MCF 10A (cell line): ENCODE results near the gene STOML1. TPM values are rescaled to one million over a fixed set of nuclear protein-coding genes. Genes with fewer than 3 reads are reported as not detected.

ENCODE experiments used
- BruUV-seq: library from RNA; stranded (reverse); fragments of 400-500 nt; replicated peaks from 2 replicates; lab custom pipeline; 2021; lab: Mats Ljungman, UMichigan
- CTCF ChIA-PET: fragments of 300-600 bp; sonication (Branson Sonifier 250); formaldehyde crosslinking; extraction: SDS; loops from one replicate; lab custom pipeline; 2021; ENCODE audit warnings: antibody characterized with exemption, inconsistent platforms; lab: Yijun Ruan, JAX
- POLR2A ChIA-PET: fragments of 300-600, 350-650 bp; sonication (Branson Sonifier 250); formaldehyde crosslinking; extraction: SDS; loops from one replicate; lab custom pipeline; 2020; ENCODE audit warnings: antibody characterized with exemption, inconsistent platforms; lab: Yijun Ruan, JAX
- DNase-seq: peaks from one replicate; pipeline ENCODE4 v3.0.0-alpha.2; 2018; ENCODE audit not compliant: unreplicated experiment
- H3K27ac Mint-ChIP-seq: one replicate; pipeline ENCODE4 v1.8.0; 2022; ENCODE audit warnings: mild to moderate bottlenecking, low read depth, mixed read lengths; ENCODE audit not compliant: unreplicated experiment
- H3K27me3 Mint-ChIP-seq: one replicate; pipeline ENCODE4 v1.8.0; 2022; ENCODE audit warnings: mixed read lengths; ENCODE audit not compliant: insufficient read depth, unreplicated experiment
- H3K36me3 Mint-ChIP-seq: one replicate; pipeline ENCODE4 v1.8.0; 2022; ENCODE audit warnings: mild to moderate bottlenecking, moderate library complexity, mixed read lengths; ENCODE audit not compliant: insufficient read depth, unreplicated experiment
- H3K4me1 Mint-ChIP-seq: one replicate; pipeline ENCODE4 v1.8.0; 2022; ENCODE audit warnings: mixed read lengths; ENCODE audit not compliant: insufficient read depth, unreplicated experiment
- H3K4me3 Mint-ChIP-seq: one replicate; pipeline ENCODE4 v1.8.0; 2022; ENCODE audit warnings: mild to moderate bottlenecking, moderate library complexity, mixed read lengths; ENCODE audit not compliant: unreplicated experiment
- H3K9me3 Mint-ChIP-seq: one replicate; pipeline ENCODE4 v1.8.0; 2022; ENCODE audit warnings: mixed read lengths; ENCODE audit not compliant: unreplicated experiment
- CTCF ChIP-seq: fragments of 200-600 bp; IDR thresholded peaks from one replicate; pipeline ENCODE4 v1.8.0; 2022; ENCODE audit warnings: antibody characterized with exemption, mild to moderate bottlenecking; ENCODE audit not compliant: unreplicated experiment
- intact Hi-C: fragments of 100-400 bp; cut with micrococcal nuclease; formaldehyde crosslinking; loops from 2 replicates; pipeline ENCODE4 v1.14.1; 2022
- total RNA-seq: library from RNA; stranded (reverse); gene quantifications from 2 replicates; pipeline ENCODE4 v1.2.3, GENCODE V29; 2022

The STOML1 gene
- total RNA-seq, 1 experiment from 2014 or later: 17.6 TPM

GRCh38 chr15:73934281-73934680 is 57.8 kb downstream of the STOML1 start:
- H3K27ac Mint-ChIP-seq: no peak overlapping the region
- no TSS peak for BruUV-seq
- CTCF ChIA-PET: interaction anchor here (0.5 to 1.0 kb wide), 3 partner anchors 26 to 218 kb away, joined by 3 to 4 read pairs (median 3); no protein-coding TSS in a partner anchor
- intact Hi-C loops: no loop called here
- no peaks in the 10 kb centered on the region for H3K27me3 Mint-ChIP-seq
- no peak for TF ChIP-seq CTCF
- no peaks in the 10 kb centered on the region for H3K9me3 Mint-ChIP-seq
- DNase-seq: no peak
- no peak overlapping the region for H3K4me3 Mint-ChIP-seq
- H3K4me1 Mint-ChIP-seq: peaks cover 20% of the 10 kb centered on the region
- POLR2A ChIA-PET: no interaction called here
- H3K36me3 Mint-ChIP-seq: no peaks in the 10 kb centered on the region

- TF ChIP-seq CTCF: no peak
- Mint-ChIP-seq H3K27me3 (no peaks in the 10 kb centered on the region), H3K4me1 (peaks cover 20% of the 10 kb centered on the region), H3K4me3 (no peak overlapping the region), H3K9me3 (no peaks in the 10 kb centered on the region), H3K36me3 (no peaks in the 10 kb centered on the region), H3K27ac (no peak overlapping the region)
- intact Hi-C loops: no loop called here
- ChIA-PET CTCF (no interaction called here), POLR2A (no interaction called here)
- DNase-seq: no peak
- BruUV-seq: no TSS peak
Measured at GRCh38 chr15:73932381-73933191, 59.5 kb downstream of the STOML1 start.

GRCh38 chr15:73931441-73931840 is 60.7 kb downstream of the STOML1 start:
- DNase-seq: no peak
- ChIA-PET CTCF (interaction anchor here (0.5 kb wide), 1 partner anchor 22 kb away, joined by 4 read pairs; no protein-coding TSS in a partner anchor), POLR2A (no interaction called here)
- Mint-ChIP-seq H3K27me3 (no peaks in the 10 kb centered on the region), H3K9me3 (no peaks in the 10 kb centered on the region), H3K36me3 (no peaks in the 10 kb centered on the region), H3K4me3 (no peak overlapping the region), H3K4me1 (peaks cover 17% of the 10 kb centered on the region), H3K27ac (no peak overlapping the region)
- intact Hi-C loops: no loop called here
- no peak for TF ChIP-seq CTCF
- BruUV-seq: no TSS peak

- Mint-ChIP-seq H3K9me3 (no peaks in the 10 kb centered on the region), H3K4me1 (peaks cover 13% of the 10 kb centered on the region), H3K27me3 (no peaks in the 10 kb centered on the region), H3K36me3 (no peaks in the 10 kb centered on the region), H3K27ac (no peak overlapping the region), H3K4me3 (no peak overlapping the region)
- CTCF ChIA-PET: no interaction called here
- no peak for DNase-seq
- no TSS peak for BruUV-seq
- no peak for TF ChIP-seq CTCF
- POLR2A ChIA-PET: no interaction called here
- intact Hi-C loops: no loop called here
Measured at GRCh38 chr15:73930790-73931281, 61.3 kb downstream of the STOML1 start.
